Measurements from ENCODE around the gene ALOX5AP.

GRCh38 chr13:30751183-30751933, 16.0 kb downstream of the ALOX5AP start:
- TF ChIP-seq CSDC2 (CRISPR knock-in tag; IDR thresholded peaks at IDR 0.05) (no peak), GLIS3 (CRISPR knock-in tag; IDR thresholded peaks at IDR 0.05) (no peak)

All from SK-N-SH treated with all-trans-retinoic acid at 6 μM for 48 hours (cell line).